ENCODE measurements around the gene NFX1. TPM values are rescaled to one million over a fixed set of nuclear protein-coding genes. Genes with fewer than 3 reads are reported as not detected.

Gene NFX1
- total and polyA plus RNA-seq, 10 of the 15 experiments (the other 5 are each of a cell fraction or from before 2014, with no cell fraction given), result 11.9 to 45.1 (median 36.1) TPM

- TF ChIP-seq RELB (IDR thresholded peaks at IDR 0.05; ENCODE audit: low read depth), result no peak
- TF ChIP-seq HDGF (IDR thresholded peaks at IDR 0.05), result no peak
- TF ChIP-seq BRCA1 (IDR thresholded peaks at IDR 0.05; ENCODE audit: low read depth, low read length), result no peak
- TF ChIP-seq ZNF217 (IDR thresholded peaks at IDR 0.05), result no peak
Measured at GRCh38 chr9:33248606-33249005, 41.7 kb upstream of the NFX1 start (continued).

- intact Hi-C loops (cut with micrococcal nuclease; ENCODE audit: unreplicated experiment) (no loop called here), in situ Hi-C loops (cut with MboI) (loop anchor here (5.0 kb wide), 1 partner anchor 48 kb away; no protein-coding TSS in a partner anchor)
- Histone ChIP-seq H3K4me2 (ENCODE audit: control insufficient read depth, insufficient read depth) (no peak overlapping the region), H3K79me2 (ENCODE audit: control insufficient read depth, insufficient read depth, low read length) (no peaks in the 10 kb centered on the region), H3K9ac (ENCODE audit: control insufficient read depth, insufficient read depth, low read length) (no peak overlapping the region), H3K9me3 (replicated peaks; ENCODE audit: control insufficient read depth, insufficient read depth, low read length) (no peaks in the 10 kb centered on the region), H3K27ac (ENCODE audit: control insufficient read depth, insufficient read depth) (peak overlapping the region; percentile 10; the same call in 1 of the 2 replicates), H3K36me3 (ENCODE audit: control insufficient read depth in 2 of 2, insufficient read depth in 2 of 2, low read length in 1 of 2) (peaks cover 3 to 8% of the 10 kb centered on the region in 2 experiments; a peak in 3 of 4 replicates), H2AFZ (ENCODE audit: control insufficient read depth, low read depth, low read length) (peak overlapping the region; percentile 30), H4K20me1 (ENCODE audit: control insufficient read depth, insufficient read depth) (no peaks in the 10 kb centered on the region), H3K27me3 (replicated peaks in 1 of 2; ENCODE audit: control insufficient read depth in 2 of 2, insufficient read depth in 2 of 2, low read length in 1 of 2) (no peaks in the 10 kb centered on the region), H3K4me3 (no peak overlapping the region), H3K4me1 (ENCODE audit: control insufficient read depth, insufficient read depth, low read length) (peaks cover 16% of the 10 kb centered on the region)
- no peak for DNase-seq (ENCODE audit: low read depth, low spot score)
- ATAC-seq, result peak; percentile 79
- ChIA-PET POLR2A (interaction anchor here (1.0 kb wide), 1 partner anchor 120 kb away, joined by 3 read pairs; no protein-coding TSS in a partner anchor), SMC1A (ENCODE audit: uncharacterized antibody, unreplicated experiment) (interaction anchor here (1.2 kb wide), 1 partner anchor 23 kb away, joined by 5 read pairs; no protein-coding TSS in a partner anchor), RAD21 (ENCODE audit: unreplicated experiment) (interaction anchor here (1.4 kb wide), 1 partner anchor 23 kb away, joined by 4 read pairs; no protein-coding TSS in a partner anchor), CTCF (interaction anchor here (0.7 to 0.9 kb wide), 4 partner anchors 26 to 206 kb away, joined by 3 read pairs; partner anchors contain the start of gene NFX1)
- WGBS (ENCODE audit: insufficient coverage, insufficient replicate concordance, low lambda C conversion rate, missing lambda C conversion rate), result 4% methylated on average over 6 of the region's 6 CpGs
- BruUV-seq (replicated peaks), result no TSS peak
- FAIRE-seq, result peak; percentile 13
- TF ChIP-seq YY1 (IDR thresholded peaks at IDR 0.05; ENCODE audit: low read depth, low read length) (0 out of 2 replicates have a peak, but pooled peaks have one; percentile 27), ESRRA (IDR thresholded peaks at IDR 0.05; ENCODE audit: low read length) (no peak), ZSCAN29 (IDR thresholded peaks at IDR 0.05) (no peak), YBX1 (IDR thresholded peaks at IDR 0.05) (no peak), SMARCA5 (IDR thresholded peaks at IDR 0.05) (no peak), NFXL1 (IDR thresholded peaks at IDR 0.05; ENCODE audit: borderline replicate concordance) (no peak), RAD21 (IDR thresholded peaks at IDR 0.05; ENCODE audit: insufficient read depth, low read depth, low read length) (0 out of 2 replicates have a peak, but pooled peaks have one; percentile 9)
- TF ChIP-seq, protein P1, sequence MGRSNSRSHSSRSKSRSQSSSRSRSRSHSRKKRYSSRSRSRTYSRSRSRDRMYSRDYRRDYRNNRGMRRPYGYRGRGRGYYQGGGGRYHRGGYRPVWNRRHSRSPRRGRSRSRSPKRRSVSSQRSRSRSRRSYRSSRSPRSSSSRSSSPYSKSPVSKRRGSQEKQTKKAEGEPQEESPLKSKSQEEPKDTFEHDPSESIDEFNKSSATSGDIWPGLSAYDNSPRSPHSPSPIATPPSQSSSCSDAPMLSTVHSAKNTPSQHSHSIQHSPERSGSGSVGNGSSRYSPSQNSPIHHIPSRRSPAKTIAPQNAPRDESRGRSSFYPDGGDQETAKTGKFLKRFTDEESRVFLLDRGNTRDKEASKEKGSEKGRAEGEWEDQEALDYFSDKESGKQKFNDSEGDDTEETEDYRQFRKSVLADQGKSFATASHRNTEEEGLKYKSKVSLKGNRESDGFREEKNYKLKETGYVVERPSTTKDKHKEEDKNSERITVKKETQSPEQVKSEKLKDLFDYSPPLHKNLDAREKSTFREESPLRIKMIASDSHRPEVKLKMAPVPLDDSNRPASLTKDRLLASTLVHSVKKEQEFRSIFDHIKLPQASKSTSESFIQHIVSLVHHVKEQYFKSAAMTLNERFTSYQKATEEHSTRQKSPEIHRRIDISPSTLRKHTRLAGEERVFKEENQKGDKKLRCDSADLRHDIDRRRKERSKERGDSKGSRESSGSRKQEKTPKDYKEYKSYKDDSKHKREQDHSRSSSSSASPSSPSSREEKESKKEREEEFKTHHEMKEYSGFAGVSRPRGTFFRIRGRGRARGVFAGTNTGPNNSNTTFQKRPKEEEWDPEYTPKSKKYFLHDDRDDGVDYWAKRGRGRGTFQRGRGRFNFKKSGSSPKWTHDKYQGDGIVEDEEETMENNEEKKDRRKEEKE (IDR thresholded peaks at IDR 0.05), result no peak
- TF ChIP-seq, protein P2, sequence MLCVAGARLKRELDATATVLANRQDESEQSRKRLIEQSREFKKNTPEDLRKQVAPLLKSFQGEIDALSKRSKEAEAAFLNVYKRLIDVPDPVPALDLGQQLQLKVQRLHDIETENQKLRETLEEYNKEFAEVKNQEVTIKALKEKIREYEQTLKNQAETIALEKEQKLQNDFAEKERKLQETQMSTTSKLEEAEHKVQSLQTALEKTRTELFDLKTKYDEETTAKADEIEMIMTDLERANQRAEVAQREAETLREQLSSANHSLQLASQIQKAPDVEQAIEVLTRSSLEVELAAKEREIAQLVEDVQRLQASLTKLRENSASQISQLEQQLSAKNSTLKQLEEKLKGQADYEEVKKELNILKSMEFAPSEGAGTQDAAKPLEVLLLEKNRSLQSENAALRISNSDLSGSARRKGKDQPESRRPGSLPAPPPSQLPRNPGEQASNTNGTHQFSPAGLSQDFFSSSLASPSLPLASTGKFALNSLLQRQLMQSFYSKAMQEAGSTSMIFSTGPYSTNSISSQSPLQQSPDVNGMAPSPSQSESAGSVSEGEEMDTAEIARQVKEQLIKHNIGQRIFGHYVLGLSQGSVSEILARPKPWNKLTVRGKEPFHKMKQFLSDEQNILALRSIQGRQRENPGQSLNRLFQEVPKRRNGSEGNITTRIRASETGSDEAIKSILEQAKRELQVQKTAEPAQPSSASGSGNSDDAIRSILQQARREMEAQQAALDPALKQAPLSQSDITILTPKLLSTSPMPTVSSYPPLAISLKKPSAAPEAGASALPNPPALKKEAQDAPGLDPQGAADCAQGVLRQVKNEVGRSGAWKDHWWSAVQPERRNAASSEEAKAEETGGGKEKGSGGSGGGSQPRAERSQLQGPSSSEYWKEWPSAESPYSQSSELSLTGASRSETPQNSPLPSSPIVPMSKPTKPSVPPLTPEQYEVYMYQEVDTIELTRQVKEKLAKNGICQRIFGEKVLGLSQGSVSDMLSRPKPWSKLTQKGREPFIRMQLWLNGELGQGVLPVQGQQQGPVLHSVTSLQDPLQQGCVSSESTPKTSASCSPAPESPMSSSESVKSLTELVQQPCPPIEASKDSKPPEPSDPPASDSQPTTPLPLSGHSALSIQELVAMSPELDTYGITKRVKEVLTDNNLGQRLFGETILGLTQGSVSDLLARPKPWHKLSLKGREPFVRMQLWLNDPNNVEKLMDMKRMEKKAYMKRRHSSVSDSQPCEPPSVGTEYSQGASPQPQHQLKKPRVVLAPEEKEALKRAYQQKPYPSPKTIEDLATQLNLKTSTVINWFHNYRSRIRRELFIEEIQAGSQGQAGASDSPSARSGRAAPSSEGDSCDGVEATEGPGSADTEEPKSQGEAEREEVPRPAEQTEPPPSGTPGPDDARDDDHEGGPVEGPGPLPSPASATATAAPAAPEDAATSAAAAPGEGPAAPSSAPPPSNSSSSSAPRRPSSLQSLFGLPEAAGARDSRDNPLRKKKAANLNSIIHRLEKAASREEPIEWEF (IDR thresholded peaks at IDR 0.05; ENCODE audit: insufficient replicate concordance, low read depth, low read length), result no peak
Measured at GRCh38 chr9:33249087-33249658, 41.1 kb upstream of the NFX1 start.

Measured in GM12878 (cell line).